Measurements from ENCODE around the gene MRPL49. TPM values are rescaled to one million over a fixed set of nuclear protein-coding genes. Genes with fewer than 3 reads are reported as not detected.

MRPL49 gene
- total RNA-seq, 1 experiment from 2014 or later, result 73.4 TPM

DNA sequence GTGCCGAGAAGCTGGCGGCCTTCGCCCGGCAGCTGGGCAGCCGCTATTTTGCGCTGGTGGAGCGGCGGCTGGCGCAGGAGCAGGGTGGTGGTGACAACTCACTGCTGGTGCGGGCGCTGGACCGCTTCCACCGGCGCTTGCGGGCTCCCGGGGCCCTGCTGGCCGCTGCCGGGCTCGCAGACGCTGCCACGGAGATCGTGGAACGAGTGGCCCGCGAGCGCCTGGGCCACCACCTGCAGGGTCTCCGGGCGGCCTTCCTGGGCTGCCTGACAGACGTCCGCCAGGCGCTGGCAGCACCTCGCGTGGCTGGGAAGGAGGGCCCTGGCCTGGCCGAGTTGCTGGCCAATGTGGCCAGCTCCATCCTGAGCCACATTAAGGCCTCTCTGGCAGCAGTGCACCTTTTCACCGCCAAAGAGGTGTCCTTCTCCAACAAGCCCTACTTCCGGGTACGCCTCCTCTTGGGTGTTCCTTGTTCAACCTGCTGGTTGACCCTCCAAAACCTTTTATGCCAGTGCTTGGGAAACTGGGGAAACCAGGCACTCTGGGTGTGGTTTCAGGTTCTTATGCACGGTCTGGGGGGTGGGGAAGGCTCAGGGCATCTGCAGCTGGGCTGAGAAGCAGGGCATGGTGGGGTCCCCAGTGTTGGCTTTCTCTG lies 13.5 kb upstream of the MRPL49 start:
- Histone ChIP-seq H3K4me2 (ENCODE audit: insufficient read depth, insufficient read length, low read length) (no peak overlapping the region), H3K56ac (ENCODE audit: insufficient read length, low read depth, low read length) (no peak overlapping the region), H3K4ac (ENCODE audit: low read depth, low read length) (no peak overlapping the region), H4K5ac (ENCODE audit: insufficient read length, low read depth, low read length) (no peak overlapping the region), H2BK20ac (ENCODE audit: low read depth, low read length, poor library complexity, severe bottlenecking) (no peak overlapping the region), H3K23me2 (ENCODE audit: insufficient read length, low read depth, low read length, poor library complexity, severe bottlenecking) (peaks cover 13% of the 10 kb centered on the region), H2BK120ac (ENCODE audit: low read depth, low read length, poor library complexity, severe bottlenecking) (no peak overlapping the region), H3K9me3 (ENCODE audit: control insufficient read depth, low read depth, low read length) (no peaks in the 10 kb centered on the region), H4K8ac (replicated peaks; ENCODE audit: insufficient read length, low read depth, low read length) (no peak overlapping the region), H2BK12ac (ENCODE audit: insufficient read length, low read depth, low read length) (no peak overlapping the region), H3K4me1 (ENCODE audit: insufficient read depth, low read length) (no peaks in the 10 kb centered on the region), H4K91ac (ENCODE audit: insufficient read length, low read depth, low read length) (no peak overlapping the region), H2AK5ac (ENCODE audit: insufficient read length, low read length) (no peak overlapping the region), H3K27ac (ENCODE audit: insufficient read length, low read depth, low read length) (no peak overlapping the region), H3K79me2 (ENCODE audit: insufficient read depth, low read length) (no peaks in the 10 kb centered on the region), H3T11ph (ENCODE audit: low read length) (no peak overlapping the region), H3K79me1 (ENCODE audit: insufficient read depth, low read depth, low read length, poor library complexity, severe bottlenecking) (no peaks in the 10 kb centered on the region), H2BK15ac (ENCODE audit: low read depth, low read length) (no peak overlapping the region), H3K9ac (ENCODE audit: extremely low read depth, insufficient read length, low read length) (no peak overlapping the region), H3K27me3 (ENCODE audit: insufficient read depth, low read length) (no peaks in the 10 kb centered on the region), H4K20me1 (ENCODE audit: control insufficient read depth, insufficient read depth, insufficient read length) (no peaks in the 10 kb centered on the region), H3K23ac (ENCODE audit: insufficient read length, low read depth, low read length) (no peak overlapping the region), H3K14ac (ENCODE audit: insufficient read depth, low read length) (no peak overlapping the region), H3K18ac (ENCODE audit: insufficient read length, low read depth, low read length) (no peak overlapping the region), H2BK5ac (ENCODE audit: insufficient read length, low read length) (no peak overlapping the region), H2AFZ (ENCODE audit: low read length) (no peak overlapping the region)
- H3K9me3 Mint-ChIP-seq, result no peaks in the 10 kb centered on the region
- H3K27ac Mint-ChIP-seq, result no peak overlapping the region
- TF ChIP-seq, protein P1, sequence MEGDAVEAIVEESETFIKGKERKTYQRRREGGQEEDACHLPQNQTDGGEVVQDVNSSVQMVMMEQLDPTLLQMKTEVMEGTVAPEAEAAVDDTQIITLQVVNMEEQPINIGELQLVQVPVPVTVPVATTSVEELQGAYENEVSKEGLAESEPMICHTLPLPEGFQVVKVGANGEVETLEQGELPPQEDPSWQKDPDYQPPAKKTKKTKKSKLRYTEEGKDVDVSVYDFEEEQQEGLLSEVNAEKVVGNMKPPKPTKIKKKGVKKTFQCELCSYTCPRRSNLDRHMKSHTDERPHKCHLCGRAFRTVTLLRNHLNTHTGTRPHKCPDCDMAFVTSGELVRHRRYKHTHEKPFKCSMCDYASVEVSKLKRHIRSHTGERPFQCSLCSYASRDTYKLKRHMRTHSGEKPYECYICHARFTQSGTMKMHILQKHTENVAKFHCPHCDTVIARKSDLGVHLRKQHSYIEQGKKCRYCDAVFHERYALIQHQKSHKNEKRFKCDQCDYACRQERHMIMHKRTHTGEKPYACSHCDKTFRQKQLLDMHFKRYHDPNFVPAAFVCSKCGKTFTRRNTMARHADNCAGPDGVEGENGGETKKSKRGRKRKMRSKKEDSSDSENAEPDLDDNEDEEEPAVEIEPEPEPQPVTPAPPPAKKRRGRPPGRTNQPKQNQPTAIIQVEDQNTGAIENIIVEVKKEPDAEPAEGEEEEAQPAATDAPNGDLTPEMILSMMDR (conservative IDR thresholded peaks at IDR 0.05), result no peak
- no peak overlapping the region for H3K4me3 Mint-ChIP-seq
- peak; percentile 31 for DNase-seq
- no CpG with 5 or more reads among the region's 38 CpGs for WGBS (ENCODE audit: extremely low coverage, insufficient read length, low lambda C conversion rate)
- peaks cover 2 to 12% (median 9%) of the 10 kb centered on the region in 3 experiments; a peak in 6 of 7 replicates for H3K36me3 Mint-ChIP-seq (ENCODE audit: insufficient read depth in 1 of 3, low read depth in 3 of 3)
- H3K27me3 Mint-ChIP-seq (ENCODE audit: low read depth), result no peaks in the 10 kb centered on the region
- peaks cover 14 to 19% of the 10 kb centered on the region in 2 experiments for H3K4me1 Mint-ChIP-seq
